ENCODE measurements around the gene SMOC1.

Gene SMOC1

DNA sequence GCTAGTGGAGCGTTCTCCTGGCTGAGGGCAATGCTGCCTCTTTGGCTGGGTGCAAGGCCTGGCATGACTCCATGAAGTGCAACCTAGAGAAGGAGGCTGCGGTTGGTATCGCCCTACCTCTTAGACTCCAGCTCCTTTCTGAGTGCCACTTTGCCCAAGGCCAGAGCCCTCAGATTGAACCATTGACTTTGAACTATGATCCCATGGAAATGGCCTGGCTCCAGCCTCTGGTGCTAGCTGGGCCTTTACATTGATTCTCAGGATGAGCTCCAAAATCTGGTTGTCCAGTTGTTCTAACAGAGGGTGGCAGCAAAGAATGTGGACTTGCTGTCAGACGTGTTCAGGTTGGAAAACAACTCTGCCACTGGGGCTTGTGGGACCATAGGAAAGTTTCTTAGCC lies 16.1 kb upstream of the SMOC1 start:
- Histone ChIP-seq H3K36me3 (ENCODE audit: insufficient read depth, insufficient read length, low read length) (no peaks in the 10 kb centered on the region), H3K27me3 (ENCODE audit: insufficient read depth, insufficient read length) (no peaks in the 10 kb centered on the region), H3K4me1 (ENCODE audit: insufficient read depth, insufficient read length) (peaks cover 2% of the 10 kb centered on the region), H3K9me3 (ENCODE audit: insufficient read depth, low read length) (no peaks in the 10 kb centered on the region; the same call in 1 of the 2 replicates), H3K9ac (ENCODE audit: insufficient read length, low read depth) (no peak overlapping the region), H3K4me3 (ENCODE audit: insufficient read length, low read depth) (no peak overlapping the region)
- no peak for DNase-seq (ENCODE audit: low read depth, low spot score)
- TF ChIP-seq ZNF274 (IDR thresholded peaks at IDR 0.05; ENCODE audit: low read depth, low read length) (no peak), YY1 (IDR thresholded peaks at IDR 0.05; ENCODE audit: insufficient read depth, insufficient read length) (no peak), SUZ12 (IDR thresholded peaks at IDR 0.05; ENCODE audit: extremely low read depth, insufficient read depth, insufficient read length) (no peak)

DNA sequence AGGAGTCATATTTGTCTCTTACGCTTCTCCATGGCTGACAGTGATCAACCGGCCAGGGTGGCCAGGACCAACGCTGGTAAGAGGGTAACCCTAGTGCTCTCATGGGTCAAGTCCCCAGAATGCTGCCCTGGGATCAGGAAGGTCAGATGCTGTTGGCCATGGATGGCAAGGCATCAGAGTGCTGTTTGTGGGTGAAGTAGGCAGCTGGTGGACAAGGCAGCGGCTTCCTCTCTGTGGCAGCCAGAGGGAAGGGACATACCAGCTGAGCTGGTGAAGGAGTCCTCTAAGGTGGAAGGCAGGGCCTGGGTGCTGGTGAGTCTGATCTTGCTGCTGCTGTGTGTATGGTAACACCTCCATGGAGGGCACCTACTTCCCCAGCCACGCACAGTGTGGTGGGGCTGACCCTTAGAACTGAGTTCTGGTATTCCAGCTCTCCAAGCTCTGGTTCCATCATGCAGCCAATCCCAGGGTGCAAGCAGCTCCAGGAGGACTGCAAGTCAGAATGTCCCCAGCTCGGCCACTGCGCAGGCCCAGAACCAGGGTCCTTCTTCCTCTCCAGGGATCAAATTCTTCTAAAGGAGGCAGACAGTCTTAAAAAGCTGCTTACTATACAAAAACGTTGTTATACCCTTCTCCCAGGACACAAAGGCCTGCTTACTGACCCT lies 13.4 kb upstream of the SMOC1 start:
- no peaks in the 10 kb centered on the region for H3K27me3 ChIP-seq (ENCODE audit: insufficient read depth, insufficient read length)
- H3K9ac ChIP-seq (ENCODE audit: insufficient read length, low read depth), result no peak overlapping the region
- peaks cover 2% of the 10 kb centered on the region for H3K4me1 ChIP-seq (ENCODE audit: insufficient read depth, insufficient read length)
- H3K36me3 ChIP-seq (ENCODE audit: insufficient read depth, insufficient read length, low read length), result no peaks in the 10 kb centered on the region
- no peak for DNase-seq (ENCODE audit: low read depth, low spot score)
- TF ChIP-seq SUZ12 (IDR thresholded peaks at IDR 0.05; ENCODE audit: extremely low read depth, insufficient read depth, insufficient read length) (no peak), YY1 (IDR thresholded peaks at IDR 0.05; ENCODE audit: insufficient read depth, insufficient read length) (no peak), ZNF274 (IDR thresholded peaks at IDR 0.05; ENCODE audit: low read depth, low read length) (no peak)
- no peak overlapping the region for H3K4me3 ChIP-seq (ENCODE audit: insufficient read length, low read depth)
- no peaks in the 10 kb centered on the region; the same call in 1 of the 2 replicates for H3K9me3 ChIP-seq (ENCODE audit: insufficient read depth, low read length)

- Histone ChIP-seq H3K36me3 (ENCODE audit: insufficient read depth, insufficient read length, low read length) (no peaks in the 10 kb centered on the region), H3K9ac (ENCODE audit: insufficient read length, low read depth) (no peak overlapping the region), H3K9me3 (ENCODE audit: insufficient read depth, low read length) (no peaks in the 10 kb centered on the region; the same call in 1 of the 2 replicates), H3K4me3 (ENCODE audit: insufficient read length, low read depth) (no peak overlapping the region), H3K4me1 (ENCODE audit: insufficient read depth, insufficient read length) (no peaks in the 10 kb centered on the region), H3K27me3 (ENCODE audit: insufficient read depth, insufficient read length) (no peaks in the 10 kb centered on the region)
- TF ChIP-seq ZNF274 (IDR thresholded peaks at IDR 0.05; ENCODE audit: low read depth, low read length) (no peak), SUZ12 (IDR thresholded peaks at IDR 0.05; ENCODE audit: extremely low read depth, insufficient read depth, insufficient read length) (no peak), YY1 (IDR thresholded peaks at IDR 0.05; ENCODE audit: insufficient read depth, insufficient read length) (no peak)
- no peak for DNase-seq (ENCODE audit: low read depth, low spot score)
Observed at GRCh38 chr14:69868363-69868963, 10.8 kb upstream of the SMOC1 start.

- Histone ChIP-seq H3K27me3 (ENCODE audit: insufficient read depth, insufficient read length) (no peaks in the 10 kb centered on the region), H3K9ac (ENCODE audit: insufficient read length, low read depth) (no peak overlapping the region), H3K9me3 (ENCODE audit: insufficient read depth, low read length) (no peaks in the 10 kb centered on the region; the same call in 1 of the 2 replicates), H3K4me3 (ENCODE audit: insufficient read length, low read depth) (no peak overlapping the region), H3K4me1 (ENCODE audit: insufficient read depth, insufficient read length) (no peaks in the 10 kb centered on the region), H3K36me3 (ENCODE audit: insufficient read depth, insufficient read length, low read length) (no peaks in the 10 kb centered on the region)
- no peak for DNase-seq (ENCODE audit: low read depth, low spot score)
- TF ChIP-seq SUZ12 (IDR thresholded peaks at IDR 0.05; ENCODE audit: extremely low read depth, insufficient read depth, insufficient read length), result no peak
- no peak for TF ChIP-seq YY1 (IDR thresholded peaks at IDR 0.05; ENCODE audit: insufficient read depth, insufficient read length)
- TF ChIP-seq ZNF274 (IDR thresholded peaks at IDR 0.05; ENCODE audit: low read depth, low read length), result no peak
Observed at GRCh38 chr14:69870613-69871012, 8.6 kb upstream of the SMOC1 start.

DNA sequence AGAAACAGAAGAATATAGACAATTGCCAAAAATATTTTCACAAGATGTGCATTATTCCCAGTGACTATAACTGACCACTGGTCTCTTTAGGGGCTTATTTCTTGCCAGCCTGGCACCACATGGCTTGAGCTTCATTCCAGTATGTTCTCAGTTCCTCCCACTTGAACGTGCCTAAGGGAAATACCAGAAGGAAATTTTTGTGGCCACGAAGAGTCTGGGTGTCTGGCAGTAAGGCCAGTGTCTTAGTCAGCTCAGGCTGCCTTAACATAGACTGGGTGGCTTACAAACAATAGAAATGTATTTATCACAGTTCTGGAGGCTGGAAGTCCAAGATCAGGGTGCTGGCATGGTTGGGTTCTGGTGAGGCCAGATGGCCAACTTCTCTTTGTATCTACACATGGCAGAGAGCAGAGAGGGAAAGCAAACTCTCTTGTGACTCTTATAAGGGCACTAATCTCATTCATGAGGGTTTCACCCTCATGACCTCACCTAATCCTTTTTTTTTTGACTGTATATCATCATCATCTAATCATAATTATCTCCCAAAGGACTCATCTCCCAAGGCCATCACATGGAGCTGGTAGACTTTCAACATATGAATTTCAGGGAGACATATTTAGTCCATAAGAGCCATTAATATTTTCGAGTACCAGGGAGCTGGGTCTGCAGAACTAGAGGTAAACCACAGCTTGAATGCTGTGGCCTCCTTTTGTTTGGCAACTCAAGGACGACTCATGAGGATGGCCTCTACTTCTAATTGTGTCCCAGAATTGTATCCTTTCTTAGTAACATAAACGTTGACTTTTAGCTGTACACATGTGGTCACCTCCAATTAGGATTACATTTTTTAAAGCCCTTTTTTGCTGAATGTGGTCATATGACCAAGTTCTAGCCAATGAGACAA lies 5.1 kb upstream of the SMOC1 start:
- no peak for DNase-seq (ENCODE audit: low read depth, low spot score)
- Histone ChIP-seq H3K9ac (ENCODE audit: insufficient read length, low read depth) (no peak overlapping the region), H3K4me3 (ENCODE audit: insufficient read length, low read depth) (no peak overlapping the region), H3K36me3 (ENCODE audit: insufficient read depth, insufficient read length, low read length) (no peaks in the 10 kb centered on the region), H3K9me3 (ENCODE audit: insufficient read depth, low read length) (no peaks in the 10 kb centered on the region), H3K27me3 (ENCODE audit: insufficient read depth, insufficient read length) (peaks cover 15% of the 10 kb centered on the region), H3K4me1 (ENCODE audit: insufficient read depth, insufficient read length) (peaks cover 5% of the 10 kb centered on the region)
- TF ChIP-seq ZNF274 (IDR thresholded peaks at IDR 0.05; ENCODE audit: low read depth, low read length) (no peak), YY1 (IDR thresholded peaks at IDR 0.05; ENCODE audit: insufficient read depth, insufficient read length) (no peak), SUZ12 (IDR thresholded peaks at IDR 0.05; ENCODE audit: extremely low read depth, insufficient read depth, insufficient read length) (no peak)

GRCh38 chr14:69876221-69876847 lies 2.9 kb upstream of the SMOC1 start:
- TF ChIP-seq ZNF274 (IDR thresholded peaks at IDR 0.05; ENCODE audit: low read depth, low read length) (no peak), SUZ12 (IDR thresholded peaks at IDR 0.05; ENCODE audit: extremely low read depth, insufficient read depth, insufficient read length) (no peak)
- H3K4me3 ChIP-seq (ENCODE audit: insufficient read length, low read depth), result no peak overlapping the region
- no peak for DNase-seq (ENCODE audit: low read depth, low spot score)
- H3K9me3 ChIP-seq (ENCODE audit: insufficient read depth, low read length), result no peaks in the 10 kb centered on the region
- H3K27me3 ChIP-seq (ENCODE audit: insufficient read depth, insufficient read length), result peaks cover 34% of the 10 kb centered on the region
- no peak overlapping the region for H3K9ac ChIP-seq (ENCODE audit: insufficient read length, low read depth)
- peaks cover 5% of the 10 kb centered on the region for H3K4me1 ChIP-seq (ENCODE audit: insufficient read depth, insufficient read length)
- no peaks in the 10 kb centered on the region for H3K36me3 ChIP-seq (ENCODE audit: insufficient read depth, insufficient read length, low read length)
